Stimulated activated CD4-positive, alpha-beta T cell treated with anti-CD3 and anti-CD28 coated beads, Interleukin-15, amount 100 ng/mL, for 48 hours (primary cell): ENCODE data around the gene NR5A2.

Experiments
- DNase-seq, 2 donors: peaks; one replicate each; pipeline ENCODE4 v3.0.0-alpha.2; 2020; ENCODE audit warnings: low read depth in 2 of 2

The NR5A2 gene

GRCh38 chr1:200035956-200036618 lies 8.6 kb downstream of the NR5A2 start:
- no peak for DNase-seq

GRCh38 chr1:200036619-200037270 lies 9.2 kb downstream of the NR5A2 start:
- no peak for DNase-seq

GRCh38 chr1:200037501-200037900 lies 10.0 kb downstream of the NR5A2 start:
- DNase-seq = no peak

DNA sequence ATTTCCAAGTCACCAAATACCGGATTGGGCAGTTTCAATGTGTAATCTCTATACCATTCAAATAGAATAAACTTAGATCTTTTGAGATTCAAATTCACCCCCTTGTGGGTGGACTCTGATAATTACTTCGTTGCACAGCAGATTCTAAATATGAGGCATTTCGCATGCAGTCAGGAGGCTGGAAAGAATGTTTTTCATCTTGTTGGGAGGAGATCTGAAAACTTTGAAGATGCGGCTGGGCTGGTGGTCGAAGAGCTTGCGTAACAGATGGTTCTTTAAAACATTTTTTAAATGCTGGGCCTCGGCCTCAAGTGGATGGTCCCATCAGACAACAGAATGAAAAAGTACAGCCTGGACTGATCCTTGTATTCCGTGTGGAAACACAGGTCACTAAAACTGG lies 10.4 kb downstream of the NR5A2 start:
- no peak for DNase-seq

- DNase-seq = no peak
These were observed 10.9 kb downstream of the NR5A2 start for GRCh38 chr1:200038325-200038980.

GRCh38 chr1:200038981-200039848 lies 11.7 kb downstream of the NR5A2 start:
- DNase-seq = no peak

DNA sequence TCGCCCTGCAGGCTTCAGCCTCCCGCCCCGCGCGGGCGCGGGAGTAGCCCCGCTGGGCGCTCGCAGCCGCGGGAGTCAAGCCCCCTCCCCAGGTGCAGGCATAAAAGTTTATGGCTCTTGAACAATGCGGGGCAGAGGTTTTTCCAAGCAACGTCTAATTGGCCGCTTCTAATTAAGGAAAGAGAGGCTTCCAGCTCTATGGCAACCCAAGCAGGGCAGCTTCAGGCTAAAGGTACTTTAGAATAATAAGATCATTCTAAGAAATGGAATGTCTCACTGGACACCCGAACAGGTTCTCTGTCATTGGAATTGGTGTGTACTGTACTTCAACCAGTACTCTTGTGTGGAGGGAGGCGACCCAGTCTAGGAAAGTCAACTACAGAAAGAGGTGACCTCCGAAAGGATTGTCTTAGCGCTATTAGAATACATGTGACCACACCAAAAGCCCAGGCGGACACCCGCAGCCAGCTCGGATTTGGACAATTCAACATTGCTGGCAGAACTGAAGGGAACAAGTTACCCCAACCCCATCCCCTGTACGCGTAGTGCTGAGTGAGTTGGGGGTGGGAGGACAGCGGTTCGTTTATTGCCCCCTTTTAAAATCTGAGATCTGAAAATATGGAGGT lies 12.5 kb downstream of the NR5A2 start:
- no peak for DNase-seq

DNA sequence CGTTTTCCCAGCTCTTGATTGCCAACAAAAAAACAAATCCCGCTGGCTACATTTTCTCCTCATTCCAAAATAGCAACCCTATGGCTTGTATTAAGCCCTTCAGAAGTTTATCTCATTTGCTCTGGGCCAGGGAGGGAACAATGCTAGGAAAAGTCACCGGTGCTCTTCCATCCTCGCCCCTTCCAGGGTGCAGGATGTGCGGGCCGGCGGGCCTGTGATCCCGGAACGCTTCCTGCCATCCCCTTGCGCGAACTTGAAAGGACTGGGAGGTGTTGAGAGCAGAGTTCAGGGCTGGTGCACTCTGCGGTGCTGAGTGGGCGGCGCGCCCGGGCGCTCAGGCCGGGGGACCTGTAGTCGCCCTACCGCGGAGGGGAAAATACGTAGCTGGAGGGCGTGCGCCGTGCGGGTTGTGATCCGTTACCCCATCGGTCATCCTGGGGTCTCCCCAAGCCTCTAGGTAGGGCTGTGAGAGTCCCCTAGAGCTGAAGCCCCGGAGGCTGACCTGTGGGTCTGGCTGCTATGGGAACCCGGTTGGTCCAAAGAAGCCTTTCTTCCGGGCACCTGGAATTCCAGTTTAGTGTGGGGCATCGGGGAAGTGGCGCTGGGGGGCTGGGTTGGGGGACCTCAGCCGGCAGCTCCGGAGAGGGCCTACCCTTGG lies 13.1 kb downstream of the NR5A2 start:
- DNase-seq = no peak

- DNase-seq = no peak
These were observed 14.0 kb downstream of the NR5A2 start for GRCh38 chr1:200041337-200042118.

- DNase-seq = no peak
These were observed 14.6 kb downstream of the NR5A2 start for GRCh38 chr1:200042119-200042551.

GRCh38 chr1:200042552-200043335 lies 15.2 kb downstream of the NR5A2 start:
- DNase-seq = no peak

DNA sequence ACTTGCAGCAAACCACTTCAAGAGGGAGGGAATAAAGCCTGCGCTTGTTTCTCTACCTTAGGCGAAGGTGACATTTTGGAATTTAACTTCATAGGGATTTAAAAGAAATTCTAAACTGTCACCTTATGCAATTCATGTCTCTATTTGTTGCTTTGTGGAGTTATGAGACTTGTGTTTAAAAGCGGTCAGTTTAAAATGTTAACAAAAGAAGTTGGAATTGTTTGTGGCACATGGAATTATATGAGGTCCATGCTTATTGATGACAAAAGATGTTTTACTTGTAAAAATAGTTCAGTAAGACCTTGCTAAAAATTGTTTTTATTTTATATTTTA lies 15.8 kb downstream of the NR5A2 start:
- DNase-seq = no peak

GRCh38 chr1:200046115-200046514 lies 18.6 kb downstream of the NR5A2 start:
- DNase-seq = no peak

- no peak for DNase-seq
These were observed 20.7 kb downstream of the NR5A2 start for GRCh38 chr1:200048244-200048643.

DNA sequence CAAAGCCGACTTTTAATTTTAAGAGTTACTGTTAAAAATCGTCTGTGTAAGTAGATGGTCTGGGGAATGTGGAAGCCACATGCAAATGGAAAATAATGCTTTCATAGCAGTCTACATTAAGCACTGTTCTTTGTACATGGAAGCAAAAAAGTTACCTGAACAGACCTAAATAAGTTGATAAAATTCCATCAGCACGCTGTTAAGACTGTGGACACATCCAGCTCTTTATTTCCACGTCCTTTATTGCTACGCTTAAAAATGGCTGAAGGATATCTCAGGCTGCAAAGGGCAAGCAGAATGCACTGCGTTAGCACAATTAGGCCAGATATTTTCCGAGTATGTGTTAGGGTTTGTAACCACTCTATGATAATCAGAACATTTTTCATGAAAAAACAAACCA lies 22.3 kb downstream of the NR5A2 start:
- DNase-seq = no peak

DNA sequence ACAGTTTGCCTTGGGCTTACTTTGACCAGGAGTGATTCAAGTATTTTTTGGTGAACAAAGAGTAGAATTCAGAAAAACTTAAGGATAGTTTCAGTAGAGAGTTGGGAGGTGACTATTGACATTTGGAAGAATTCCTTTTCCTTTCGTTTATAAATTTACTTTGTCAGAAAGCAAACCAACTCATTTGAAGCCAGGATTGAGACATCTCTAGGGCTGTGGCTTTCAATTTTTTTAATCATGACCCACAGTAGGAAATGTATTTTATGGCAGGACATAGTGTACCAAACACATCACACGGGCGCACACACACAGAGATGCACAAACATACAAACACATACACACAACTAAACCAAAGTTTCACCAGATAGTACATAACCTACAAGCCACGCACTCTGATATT lies 24.1 kb downstream of the NR5A2 start:
- no peak for DNase-seq

GRCh38 chr1:200053091-200053490 lies 25.6 kb downstream of the NR5A2 start:
- DNase-seq = no peak

DNA sequence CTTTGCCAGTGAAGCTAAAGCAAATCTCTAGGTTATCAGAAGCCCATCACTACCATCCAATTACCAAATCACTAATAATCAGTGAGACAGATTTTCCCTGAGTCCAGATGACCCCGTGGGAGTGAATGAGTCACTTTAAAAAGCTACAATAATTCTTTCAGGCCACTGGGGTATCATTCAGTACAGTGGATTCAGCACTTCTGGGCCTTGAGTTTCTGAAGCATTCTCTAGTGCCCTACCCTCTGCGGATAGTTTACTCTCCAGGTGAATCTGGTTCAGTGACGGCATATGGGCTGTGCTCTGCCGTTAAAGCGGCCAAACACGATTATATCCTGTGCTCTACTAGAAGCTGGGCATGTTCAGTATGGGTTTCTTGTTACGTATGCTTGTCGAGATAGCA lies 26.1 kb downstream of the NR5A2 start:
- DNase-seq = no peak

GRCh38 chr1:200058341-200058740 lies 30.8 kb downstream of the NR5A2 start:
- DNase-seq = no peak

DNA sequence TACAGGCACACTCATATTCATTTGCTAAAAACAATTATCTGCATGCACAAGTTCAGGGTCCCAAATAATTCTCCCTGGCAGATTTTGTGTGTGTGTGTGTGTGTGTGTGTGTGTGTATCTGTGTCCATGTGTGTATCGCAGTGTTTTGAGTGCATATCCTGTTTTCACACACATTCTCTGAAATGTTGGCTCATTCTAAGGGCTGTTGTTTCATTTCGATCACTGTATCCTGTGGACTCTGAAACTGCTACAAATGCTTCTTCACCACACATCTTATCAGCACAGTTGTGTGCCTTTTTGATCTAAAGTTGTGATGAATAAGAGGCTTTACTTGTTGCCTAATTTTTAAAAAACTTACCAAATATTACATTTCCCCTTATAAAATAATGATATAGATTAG lies 34.6 kb downstream of the NR5A2 start:
- no peak for DNase-seq
